Ascending aorta (tissue), 2 donors: ENCODE results near the gene ING5. TPM values are rescaled to one million over a fixed set of nuclear protein-coding genes. Genes with fewer than 3 reads are reported as not detected.
"Not testable (repeated sequence)": the region's sequence is repeated elsewhere in the genome, so short reads cannot be mapped to it uniquely, and the experiment has no call there.

Experiments used
- DNase-seq, 2 donors: peaks; one replicate each; pipeline ENCODE4 v3.0.0-alpha.2; 2019; ENCODE audit warnings: low spot score in 2 of 2
- H3K27ac ChIP-seq, 2 donors: fragments of 200-600 bp; sonication (generic); one replicate each; pipeline ENCODE4 v1.5.1; 2016 to 2017; ENCODE audit warnings: mild to moderate bottlenecking in 1 of 2
- H3K27me3 ChIP-seq: fragments of 200-600 bp; sonication (generic); one replicate; pipeline ENCODE4 v1.5.1; 2017
- H3K36me3 ChIP-seq, 2 donors: fragments of 200-600 bp; sonication (generic); one replicate each; pipeline ENCODE4 v1.5.1; 2016
- H3K4me1 ChIP-seq, 2 donors: fragments of 200-600 bp; sonication (generic); one replicate each; pipeline ENCODE4 v1.5.1; 2016 to 2017; ENCODE audit warnings: mild to moderate bottlenecking in 1 of 2
- H3K4me3 ChIP-seq, 2 donors: fragments of 200-600 bp; sonication (generic); one replicate each; pipeline ENCODE4 v1.5.1; 2016 to 2017; ENCODE audit warnings: mild to moderate bottlenecking in 1 of 2
- H3K9me3 ChIP-seq, 2 donors: fragments of 200-600 bp; sonication (generic); one replicate each; pipeline ENCODE4 v1.5.1; 2016
- CTCF ChIP-seq, 3 experiments: fragments of 200-600 bp in 2 of 3; fragments of 450-650 bp in 1 of 3; sonication (generic) in 2 of 3; IDR thresholded peaks; one replicate each; pipeline ENCODE4 v1.5.1; 2016 to 2019; ENCODE audit warnings: antibody characterized with exemption in 3 of 3, mild to moderate bottlenecking in 1 of 3, moderate library complexity in 1 of 3
- intact Hi-C: fragments of 100-400 bp; cut with DNase I; formaldehyde crosslinking; loops from one replicate; pipeline ENCODE4 v1.15.1; 2023
- total RNA-seq: library from RNA; depleted of rRNA; stranded (reverse); fragments of >200 nt; gene quantifications from one replicate; pipeline ENCODE4 v1.1.0, GENCODE V29; 2016

Gene ING5
- total RNA-seq, 1 donor from 2014 or later, result 38.1 TPM

GRCh38 chr2:241660593-241661213 lies 41.1 kb upstream of the ING5 start:
- Histone ChIP-seq H3K9me3 (no peaks in the 10 kb centered on the region), H3K27me3 (no peaks in the 10 kb centered on the region), H3K4me1 (no peaks in the 10 kb centered on the region), H3K27ac (no peak overlapping the region), H3K36me3 (peaks cover 39 to 61% of the 10 kb centered on the region in 2 donors), H3K4me3 (no peak overlapping the region)
- intact Hi-C loops, result no loop called here
- no peak for DNase-seq
- no peak for TF ChIP-seq CTCF (IDR thresholded peaks at IDR 0.05)

DNA sequence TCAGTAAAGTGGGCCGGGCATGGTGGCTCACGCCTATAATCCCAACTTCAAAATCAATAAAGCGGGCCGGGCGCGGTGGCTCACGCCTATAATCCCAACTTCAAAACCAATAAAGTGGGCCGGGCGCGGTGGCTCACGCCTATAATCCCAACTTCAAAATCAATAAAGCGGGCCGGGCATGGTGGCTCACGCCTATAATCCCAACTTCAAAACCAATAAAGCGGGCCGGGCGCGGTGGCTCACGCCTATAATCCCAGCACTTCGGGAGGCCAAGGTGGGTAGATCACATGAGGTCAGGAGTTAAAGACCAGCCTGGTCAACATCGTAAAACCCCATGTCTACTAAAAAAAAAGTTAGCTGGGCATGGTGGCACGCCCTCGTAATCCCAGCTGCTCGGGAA lies 39.1 kb upstream of the ING5 start:
- peaks cover 47 to 60% of the 10 kb centered on the region in 2 donors for H3K36me3 ChIP-seq
- H3K4me3 ChIP-seq, H3K4me1 ChIP-seq, intact Hi-C loops, H3K9me3 ChIP-seq, DNase-seq, H3K27me3 ChIP-seq, H3K27ac ChIP-seq: not testable (repeated sequence)

DNA sequence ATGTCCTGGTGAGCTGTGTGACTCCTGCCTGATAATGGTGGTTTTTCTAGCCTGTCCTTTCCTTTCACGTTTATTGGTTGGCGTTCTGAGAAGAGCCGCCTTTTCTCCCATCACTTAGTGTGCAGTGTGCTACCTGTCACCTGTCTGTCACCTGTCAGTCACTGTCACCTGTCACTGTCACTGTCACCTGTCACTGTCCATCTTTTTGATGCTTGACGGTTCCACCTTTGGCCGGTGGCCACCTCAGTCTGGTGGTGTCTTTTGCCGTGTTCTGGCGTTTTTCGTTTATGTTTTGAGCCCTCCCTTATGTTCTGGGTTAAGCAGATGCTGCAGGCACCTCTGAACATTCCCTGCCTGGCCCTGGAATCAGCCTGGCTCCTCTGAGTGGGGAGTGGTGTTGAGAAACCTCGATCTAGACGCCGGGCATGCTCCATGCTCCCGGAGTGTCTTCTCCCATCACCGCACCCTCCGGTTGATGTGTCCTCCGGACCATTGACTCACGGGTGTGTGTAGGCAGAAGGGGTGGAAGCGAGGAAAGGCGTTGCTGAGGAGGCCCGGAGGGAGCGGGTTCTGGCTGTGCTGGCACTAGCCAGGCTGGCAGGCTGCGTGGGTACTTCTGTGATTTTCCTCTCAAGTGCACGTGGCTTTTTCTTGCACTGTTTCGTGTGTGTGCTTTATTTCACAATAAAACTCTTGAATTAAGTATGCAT lies 36.0 kb upstream of the ING5 start:
- Histone ChIP-seq H3K4me1 (no peaks in the 10 kb centered on the region), H3K9me3 (no peaks in the 10 kb centered on the region), H3K27ac (no peak overlapping the region), H3K27me3 (no peaks in the 10 kb centered on the region), H3K4me3 (no peak overlapping the region), H3K36me3 (peaks cover 58 to 60% of the 10 kb centered on the region in 2 donors)
- intact Hi-C loops, result no loop called here
- no peak for TF ChIP-seq CTCF (IDR thresholded peaks at IDR 0.05)
- no peak for DNase-seq

DNA sequence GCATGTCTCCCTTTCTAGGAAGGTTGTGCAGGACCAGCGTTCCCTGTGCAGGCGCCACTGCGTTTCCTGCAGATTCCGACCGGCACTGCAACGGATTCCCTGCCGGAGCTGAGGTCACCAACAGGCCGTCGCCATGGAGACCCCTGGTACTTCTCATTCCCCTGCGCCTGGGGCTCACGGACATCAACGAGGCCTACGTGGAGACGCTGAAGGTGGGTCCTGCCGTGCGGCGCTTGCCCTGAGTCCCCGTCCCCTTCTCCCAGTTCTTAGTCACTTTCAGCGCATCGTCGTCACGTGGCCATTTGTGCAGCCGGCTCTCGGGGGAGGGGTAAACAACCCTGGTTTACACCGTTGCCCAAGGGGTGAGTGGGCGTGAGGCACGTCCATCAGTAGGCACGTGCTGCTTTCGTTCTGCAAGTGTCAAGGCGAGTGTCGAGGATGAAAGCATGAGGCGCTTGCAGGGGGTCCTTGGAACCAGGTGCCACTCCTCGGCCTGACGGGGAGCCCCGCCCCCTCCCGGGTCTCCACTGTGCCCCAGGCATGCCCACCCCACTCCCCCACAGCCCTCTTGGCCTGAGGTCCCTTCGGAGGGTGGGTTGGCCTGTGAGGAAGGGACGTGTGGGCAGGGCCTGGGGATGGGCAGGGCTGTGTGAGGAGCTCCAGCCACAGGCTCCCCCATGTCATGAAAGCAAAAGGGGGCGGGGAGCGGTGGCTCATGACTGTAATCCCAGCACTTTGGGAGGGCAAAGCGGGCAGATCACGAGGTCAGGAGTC lies 35.0 kb upstream of the ING5 start:
- no peak overlapping the region for H3K27ac ChIP-seq
- H3K4me1 ChIP-seq, result no peaks in the 10 kb centered on the region
- peaks cover 59 to 60% of the 10 kb centered on the region in 2 donors for H3K36me3 ChIP-seq
- no peaks in the 10 kb centered on the region for H3K27me3 ChIP-seq
- no peak overlapping the region for H3K4me3 ChIP-seq
- H3K9me3 ChIP-seq, result no peaks in the 10 kb centered on the region
- DNase-seq, result no peak
- TF ChIP-seq CTCF (IDR thresholded peaks at IDR 0.05), result no peak
- intact Hi-C loops, result no loop called here

GRCh38 chr2:241668354-241668753 lies 33.5 kb upstream of the ING5 start:
- Histone ChIP-seq H3K9me3 (no peaks in the 10 kb centered on the region), H3K4me1 (no peaks in the 10 kb centered on the region), H3K4me3 (no peak overlapping the region), H3K27ac (no peak overlapping the region), H3K27me3 (no peaks in the 10 kb centered on the region), H3K36me3 (peaks cover 68 to 69% of the 10 kb centered on the region in 2 donors)
- intact Hi-C loops, result no loop called here
- no peak for TF ChIP-seq CTCF (IDR thresholded peaks at IDR 0.05)
- no peak for DNase-seq

- Histone ChIP-seq H3K4me1 (no peaks in the 10 kb centered on the region), H3K27ac (no peak overlapping the region), H3K36me3 (peaks cover 68 to 69% of the 10 kb centered on the region in 2 donors), H3K27me3 (no peaks in the 10 kb centered on the region), H3K9me3 (no peaks in the 10 kb centered on the region), H3K4me3 (no peak overlapping the region)
- no peak for DNase-seq
- no peak for TF ChIP-seq CTCF (IDR thresholded peaks at IDR 0.05)
- intact Hi-C loops, result no loop called here
Measured at GRCh38 chr2:241668839-241669238, 33.0 kb upstream of the ING5 start.
